OCI-LY3 (cell line): ENCODE data around the gene SURF4.

Source experiments
- EZH2phosphoT487 ChIP-seq: fragments of 200-600 bp; shearing (Covaris generic); IDR thresholded peaks from 2 replicates; pipeline ENCODE4 v1.6.1; 2018; ENCODE audit warnings: antibody characterized with exemption, mixed run types, low read depth
- TF ChIP-seq, protein P1 (sequence below): fragments of 200-600, 300-600 bp; sonication (generic); IDR thresholded peaks from 2 replicates; pipeline ENCODE4 v1.5.1; 2014; ENCODE audit warnings: antibody characterized with exemption, low read length, low read depth

DNA sequence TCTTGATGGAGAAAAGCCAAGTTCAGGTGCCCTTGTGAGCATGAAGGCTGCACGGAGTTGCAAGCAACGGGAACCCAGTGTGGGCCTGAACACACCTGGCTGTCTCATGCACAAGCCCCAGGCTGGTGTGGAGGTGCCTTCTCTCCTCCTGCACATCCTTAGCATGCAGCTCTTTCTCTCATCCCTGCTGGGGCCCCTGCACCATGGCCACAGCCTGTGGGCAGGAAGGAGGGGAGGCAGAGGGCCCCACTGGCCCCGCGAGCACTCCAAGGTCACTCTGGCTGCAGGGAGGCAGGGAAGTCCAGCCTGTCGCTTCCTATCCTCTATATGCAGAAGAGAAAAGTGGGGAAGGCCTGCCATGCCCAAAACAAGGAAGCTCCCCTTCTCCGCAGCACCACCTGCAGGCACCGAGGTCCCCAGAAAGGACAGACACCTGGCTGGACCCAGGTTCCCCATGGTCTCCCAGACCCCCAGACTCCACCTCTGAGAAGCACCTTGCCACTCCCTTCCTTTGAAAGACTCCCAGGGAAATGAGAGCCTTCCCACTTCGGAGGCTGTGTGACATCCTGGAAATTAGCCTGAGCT, 18.9 kb upstream of the SURF4 start:
- TF ChIP-seq, protein P1, sequence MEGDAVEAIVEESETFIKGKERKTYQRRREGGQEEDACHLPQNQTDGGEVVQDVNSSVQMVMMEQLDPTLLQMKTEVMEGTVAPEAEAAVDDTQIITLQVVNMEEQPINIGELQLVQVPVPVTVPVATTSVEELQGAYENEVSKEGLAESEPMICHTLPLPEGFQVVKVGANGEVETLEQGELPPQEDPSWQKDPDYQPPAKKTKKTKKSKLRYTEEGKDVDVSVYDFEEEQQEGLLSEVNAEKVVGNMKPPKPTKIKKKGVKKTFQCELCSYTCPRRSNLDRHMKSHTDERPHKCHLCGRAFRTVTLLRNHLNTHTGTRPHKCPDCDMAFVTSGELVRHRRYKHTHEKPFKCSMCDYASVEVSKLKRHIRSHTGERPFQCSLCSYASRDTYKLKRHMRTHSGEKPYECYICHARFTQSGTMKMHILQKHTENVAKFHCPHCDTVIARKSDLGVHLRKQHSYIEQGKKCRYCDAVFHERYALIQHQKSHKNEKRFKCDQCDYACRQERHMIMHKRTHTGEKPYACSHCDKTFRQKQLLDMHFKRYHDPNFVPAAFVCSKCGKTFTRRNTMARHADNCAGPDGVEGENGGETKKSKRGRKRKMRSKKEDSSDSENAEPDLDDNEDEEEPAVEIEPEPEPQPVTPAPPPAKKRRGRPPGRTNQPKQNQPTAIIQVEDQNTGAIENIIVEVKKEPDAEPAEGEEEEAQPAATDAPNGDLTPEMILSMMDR: no peak
- no peak for TF ChIP-seq EZH2phosphoT487
